Ovary (tissue), 3 donors: ENCODE data around the gene GSTA2.

Source experiments
- EP300 ChIP-seq: sonication (generic); formaldehyde crosslinking; IDR thresholded peaks from one replicate; pipeline ENCODE4 v1.6.1; 2017; ENCODE audit warnings: antibody characterized with exemption
- TF ChIP-seq, protein P1 (sequence below), 3 donors: fragments of 450-650 bp in 2 of 3; fragments of 200-600 bp in 1 of 3; IDR thresholded peaks; one replicate each; pipeline versions ENCODE4 v1.5.1 to v1.8.0; 2016 to 2022; ENCODE audit warnings: antibody characterized with exemption in 3 of 3, mild to moderate bottlenecking in 1 of 3
- donor health status: DM: no; HTN: no; CAD: no.

DNA sequence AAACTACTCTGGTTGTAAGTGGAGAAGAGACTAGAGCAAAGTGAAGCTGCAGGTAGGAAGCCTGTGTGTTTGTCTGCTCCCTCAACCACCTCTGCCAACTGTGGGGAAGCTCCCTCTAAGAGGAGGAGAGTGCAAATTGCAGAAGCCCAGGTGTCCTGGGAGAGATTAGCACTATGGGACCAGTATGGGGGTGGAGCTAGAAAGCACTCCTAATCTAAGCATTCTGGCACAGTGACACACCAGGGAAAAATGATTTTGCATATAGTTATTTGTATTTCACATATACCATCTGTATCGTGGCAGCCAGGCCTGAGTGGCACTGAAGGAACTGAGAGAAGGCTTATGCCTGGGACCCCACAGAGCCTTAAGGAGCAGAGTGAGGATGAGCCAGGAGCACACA lies 27.6 kb upstream of the GSTA2 start:
- TF ChIP-seq, protein P1, sequence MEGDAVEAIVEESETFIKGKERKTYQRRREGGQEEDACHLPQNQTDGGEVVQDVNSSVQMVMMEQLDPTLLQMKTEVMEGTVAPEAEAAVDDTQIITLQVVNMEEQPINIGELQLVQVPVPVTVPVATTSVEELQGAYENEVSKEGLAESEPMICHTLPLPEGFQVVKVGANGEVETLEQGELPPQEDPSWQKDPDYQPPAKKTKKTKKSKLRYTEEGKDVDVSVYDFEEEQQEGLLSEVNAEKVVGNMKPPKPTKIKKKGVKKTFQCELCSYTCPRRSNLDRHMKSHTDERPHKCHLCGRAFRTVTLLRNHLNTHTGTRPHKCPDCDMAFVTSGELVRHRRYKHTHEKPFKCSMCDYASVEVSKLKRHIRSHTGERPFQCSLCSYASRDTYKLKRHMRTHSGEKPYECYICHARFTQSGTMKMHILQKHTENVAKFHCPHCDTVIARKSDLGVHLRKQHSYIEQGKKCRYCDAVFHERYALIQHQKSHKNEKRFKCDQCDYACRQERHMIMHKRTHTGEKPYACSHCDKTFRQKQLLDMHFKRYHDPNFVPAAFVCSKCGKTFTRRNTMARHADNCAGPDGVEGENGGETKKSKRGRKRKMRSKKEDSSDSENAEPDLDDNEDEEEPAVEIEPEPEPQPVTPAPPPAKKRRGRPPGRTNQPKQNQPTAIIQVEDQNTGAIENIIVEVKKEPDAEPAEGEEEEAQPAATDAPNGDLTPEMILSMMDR (IDR thresholded peaks at IDR 0.05): no peak
- TF ChIP-seq EP300: no peak
